Activated naive CD4-positive, alpha-beta T cell treated with anti-CD3 and anti-CD28 coated beads, Interleukin-2, amount 10 ng/mL, durations not matched to agents 7 days and 5 days (primary cell): ENCODE data around the gene C4orf17.
A peak's percentile ranks its signal among the peaks of the same experiment; 100 is the strongest.
"Not testable (repeated sequence)": the region's sequence is repeated elsewhere in the genome, so short reads cannot be mapped to it uniquely, and the experiment has no call there.

Source experiments
- CTCF ChIA-PET: fragments of 350-600 bp; sonication (Branson Sonifier 250); formaldehyde crosslinking; loops from one replicate; lab custom pipeline; 2021; ENCODE audit warnings: antibody characterized with exemption; lab: Charles Lee
- DNase-seq: peaks from one replicate; pipeline ENCODE4 v3.0.0-alpha.2; 2020
- H3K27ac Mint-ChIP-seq: one replicate; pipeline ENCODE4 v1.8.0; 2021; ENCODE audit warnings: mild to moderate bottlenecking, moderate library complexity, mixed read lengths
- H3K27me3 Mint-ChIP-seq: one replicate; pipeline ENCODE4 v1.8.0; 2021; ENCODE audit warnings: mild to moderate bottlenecking, mixed read lengths
- H3K36me3 Mint-ChIP-seq: one replicate; pipeline ENCODE4 v1.8.0; 2021; ENCODE audit warnings: mixed read lengths
- H3K4me1 Mint-ChIP-seq: one replicate; pipeline ENCODE4 v1.8.0; 2021; ENCODE audit warnings: mixed read lengths
- H3K4me3 Mint-ChIP-seq: one replicate; pipeline ENCODE4 v1.8.0; 2021; ENCODE audit warnings: mild to moderate bottlenecking, moderate library complexity, mixed read lengths
- H3K9me3 Mint-ChIP-seq: one replicate; pipeline ENCODE4 v1.8.0; 2021; ENCODE audit warnings: mixed read lengths

The C4orf17 gene

GRCh38 chr4:99506781-99507180, 4.0 kb upstream of the C4orf17 start:
- H3K36me3 Mint-ChIP-seq, result no peaks in the 10 kb centered on the region
- no peaks in the 10 kb centered on the region for H3K27me3 Mint-ChIP-seq
- H3K4me1 Mint-ChIP-seq, result peaks cover 37% of the 10 kb centered on the region
- H3K4me3 Mint-ChIP-seq, result no peak overlapping the region
- CTCF ChIA-PET, result no interaction called here
- no peaks in the 10 kb centered on the region for H3K9me3 Mint-ChIP-seq
- H3K27ac Mint-ChIP-seq, result peak overlapping the region; percentile 89
- no peak for DNase-seq

- no peak for DNase-seq
- Mint-ChIP-seq H3K4me1 (peaks cover 37% of the 10 kb centered on the region), H3K9me3 (no peaks in the 10 kb centered on the region), H3K4me3 (no peak overlapping the region), H3K36me3 (no peaks in the 10 kb centered on the region), H3K27me3 (no peaks in the 10 kb centered on the region), H3K27ac (peak overlapping the region; percentile 89)
- CTCF ChIA-PET, result interaction anchor here (0.9 kb wide), 1 partner anchor 588 kb away, joined by 4 read pairs; no protein-coding TSS in a partner anchor
These were observed 3.5 kb upstream of the C4orf17 start for GRCh38 chr4:99507349-99507748.

GRCh38 chr4:99507762-99508161, 3.1 kb upstream of the C4orf17 start:
- peak overlapping the region; percentile 89 for H3K27ac Mint-ChIP-seq
- no peaks in the 10 kb centered on the region for H3K36me3 Mint-ChIP-seq
- peak; percentile 52 for DNase-seq
- H3K4me3 Mint-ChIP-seq, result no peak overlapping the region
- CTCF ChIA-PET, result interaction anchor here (0.9 kb wide), 1 partner anchor 587 kb away, joined by 4 read pairs; no protein-coding TSS in a partner anchor
- H3K9me3 Mint-ChIP-seq, result no peaks in the 10 kb centered on the region
- no peaks in the 10 kb centered on the region for H3K27me3 Mint-ChIP-seq
- peaks cover 37% of the 10 kb centered on the region for H3K4me1 Mint-ChIP-seq

- Mint-ChIP-seq H3K27ac (no peak overlapping the region), H3K36me3 (no peaks in the 10 kb centered on the region), H3K4me3 (no peak overlapping the region), H3K27me3 (no peaks in the 10 kb centered on the region), H3K9me3 (no peaks in the 10 kb centered on the region), H3K4me1 (no peaks in the 10 kb centered on the region)
- CTCF ChIA-PET, result interaction anchor here (0.6 kb wide), 1 partner anchor 1838 kb away, joined by 3 read pairs; no protein-coding TSS in a partner anchor
- no peak for DNase-seq
These were observed 7.9 kb downstream of the C4orf17 start for GRCh38 chr4:99518601-99519295.

- no peak overlapping the region for H3K4me3 Mint-ChIP-seq
- CTCF ChIA-PET, result no interaction called here
- H3K36me3 Mint-ChIP-seq, result no peaks in the 10 kb centered on the region
These were observed 18.4 kb downstream of the C4orf17 start for GRCh38 chr4:99529228-99529627.

GRCh38 chr4:99529956-99530355, 19.1 kb downstream of the C4orf17 start:
- H3K9me3 Mint-ChIP-seq, result no peaks in the 10 kb centered on the region
- no peak overlapping the region for H3K4me3 Mint-ChIP-seq
- H3K36me3 Mint-ChIP-seq, result no peaks in the 10 kb centered on the region
- DNase-seq, result no peak
- H3K27me3 Mint-ChIP-seq, result no peaks in the 10 kb centered on the region
- no peaks in the 10 kb centered on the region for H3K4me1 Mint-ChIP-seq
- CTCF ChIA-PET, result no interaction called here
- no peak overlapping the region for H3K27ac Mint-ChIP-seq

More at GRCh38 chr4:99529228-99529627, 18.4 kb downstream of the C4orf17 start:
- Mint-ChIP-seq H3K9me3 (no peaks in the 10 kb centered on the region), H3K4me1 (no peaks in the 10 kb centered on the region), H3K27ac (no peak overlapping the region), H3K27me3 (no peaks in the 10 kb centered on the region)
- no peak for DNase-seq

GRCh38 chr4:99534699-99535098, 23.9 kb downstream of the C4orf17 start:
- H3K9me3 Mint-ChIP-seq, H3K27me3 Mint-ChIP-seq, DNase-seq, H3K4me3 Mint-ChIP-seq, CTCF ChIA-PET, H3K4me1 Mint-ChIP-seq, H3K36me3 Mint-ChIP-seq, H3K27ac Mint-ChIP-seq: not testable (repeated sequence)

- no peaks in the 10 kb centered on the region for H3K9me3 Mint-ChIP-seq
- no peak overlapping the region for H3K27ac Mint-ChIP-seq
- H3K4me3 Mint-ChIP-seq, result no peak overlapping the region
- H3K27me3 Mint-ChIP-seq, result peaks cover 4% of the 10 kb centered on the region
- H3K36me3 Mint-ChIP-seq, result no peaks in the 10 kb centered on the region
- DNase-seq, result no peak
- CTCF ChIA-PET, result no interaction called here
- no peaks in the 10 kb centered on the region for H3K4me1 Mint-ChIP-seq
These were observed 25.4 kb downstream of the C4orf17 start for GRCh38 chr4:99536271-99536670.

GRCh38 chr4:99536848-99537247, 26.0 kb downstream of the C4orf17 start:
- peaks cover 4% of the 10 kb centered on the region for H3K27me3 Mint-ChIP-seq
- no peak overlapping the region for H3K4me3 Mint-ChIP-seq
- CTCF ChIA-PET, result no interaction called here
- no peaks in the 10 kb centered on the region for H3K4me1 Mint-ChIP-seq
- no peak for DNase-seq
- H3K9me3 Mint-ChIP-seq, result no peaks in the 10 kb centered on the region
- no peaks in the 10 kb centered on the region for H3K36me3 Mint-ChIP-seq
- no peak overlapping the region for H3K27ac Mint-ChIP-seq

GRCh38 chr4:99537674-99538073, 26.9 kb downstream of the C4orf17 start:
- CTCF ChIA-PET, result interaction anchor here (0.8 to 1.5 kb wide), 2 partner anchors 271 to 273 kb away, joined by 3 to 4 read pairs; no protein-coding TSS in a partner anchor
- H3K36me3 Mint-ChIP-seq, result no peaks in the 10 kb centered on the region
- H3K4me1 Mint-ChIP-seq, result no peaks in the 10 kb centered on the region
- H3K9me3 Mint-ChIP-seq, result no peaks in the 10 kb centered on the region
- no peak overlapping the region for H3K27ac Mint-ChIP-seq
- no peak overlapping the region for H3K4me3 Mint-ChIP-seq
- H3K27me3 Mint-ChIP-seq, result peaks cover 4% of the 10 kb centered on the region
- no peak for DNase-seq

GRCh38 chr4:99540277-99540939, 29.6 kb downstream of the C4orf17 start:
- no peak overlapping the region for H3K27ac Mint-ChIP-seq

GRCh38 chr4:99552872-99553271, 42.1 kb downstream of the C4orf17 start:
- Mint-ChIP-seq H3K36me3 (peaks cover 8% of the 10 kb centered on the region), H3K4me1 (no peaks in the 10 kb centered on the region)

More at GRCh38 chr4:99540277-99540939, 29.6 kb downstream of the C4orf17 start:
- Mint-ChIP-seq H3K4me3 (no peak overlapping the region), H3K36me3 (no peaks in the 10 kb centered on the region), H3K9me3 (no peaks in the 10 kb centered on the region), H3K27me3 (peaks cover 4% of the 10 kb centered on the region), H3K4me1 (no peaks in the 10 kb centered on the region)
- DNase-seq, result no peak
- CTCF ChIA-PET, result no interaction called here

GRCh38 chr4:99563310-99564186, 52.7 kb downstream of the C4orf17 start, which contains the start of gene TRMT10A:
TSS of gene TRMT10A (minus strand) at chr4:99564039. CDS start at chr4:99559338, 4,701 bp downstream.
- CTCF ChIA-PET, result interaction anchor here (1.0 to 3.0 kb wide), 5 partner anchors 245 to 383 kb away, joined by 3 to 25 read pairs (median 3); partner anchors contain the start of genes DNAJB14 and LAMTOR3
- Mint-ChIP-seq H3K9me3 (no peaks in the 10 kb centered on the region), H3K36me3 (peaks cover 5% of the 10 kb centered on the region), H3K27me3 (peaks cover 11% of the 10 kb centered on the region), H3K4me3 (peak within 1 kb of the TSS; percentile 99), H3K4me1 (peaks cover 26% of the 10 kb centered on the region), H3K27ac (peak within 1 kb of the TSS; percentile 100)
- DNase-seq, result peak; percentile 97

More at GRCh38 chr4:99552872-99553271, 42.1 kb downstream of the C4orf17 start:
- DNase-seq, result no peak
- Mint-ChIP-seq H3K9me3 (no peaks in the 10 kb centered on the region), H3K27ac (no peak overlapping the region), H3K27me3 (no peaks in the 10 kb centered on the region), H3K4me3 (no peak overlapping the region)
- CTCF ChIA-PET, result no interaction called here

GRCh38 chr4:99564921-99565320, 54.1 kb downstream of the C4orf17 start:
- Mint-ChIP-seq H3K4me3 (peak overlapping the region; percentile 43), H3K9me3 (no peaks in the 10 kb centered on the region), H3K36me3 (peaks cover 5% of the 10 kb centered on the region), H3K27ac (no peak overlapping the region), H3K4me1 (peaks cover 26% of the 10 kb centered on the region), H3K27me3 (peaks cover 11% of the 10 kb centered on the region)
- no peak for DNase-seq
- CTCF ChIA-PET, result interaction anchor here (2.2 kb wide), 1 partner anchor 247 kb away, joined by 12 read pairs; no protein-coding TSS in a partner anchor
